Panc1 (cell line): ENCODE results near the gene FLACC1. TPM values are rescaled to one million over a fixed set of nuclear protein-coding genes. Genes with fewer than 3 reads are reported as not detected.
A peak's percentile ranks its signal among the peaks of the same experiment; 100 is the strongest.

Experiments used
- ATAC-seq: fragments of 200-7000 bp; cut with Tn5 transposase; 2 replicates; pipeline ENCODE4 v1.9.1; 2020; ENCODE audit warnings: mild to moderate bottlenecking, moderate library complexity
- BruUV-seq: library from RNA; stranded (reverse); fragments of 400-500 nt; replicated peaks from 2 replicates; lab custom pipeline; 2021; lab: Mats Ljungman, UMichigan
- CTCF ChIA-PET: fragments of 300-600 bp; sonication (Branson Sonifier 250); formaldehyde crosslinking; loops from one replicate; lab custom pipeline; 2022; ENCODE audit warnings: antibody characterized with exemption; lab: Charles Lee
- POLR2A ChIA-PET: fragments of 300-600 bp; sonication (Branson Sonifier 250); formaldehyde crosslinking; loops from one replicate; lab custom pipeline; 2022; ENCODE audit warnings: antibody characterized with exemption; lab: Charles Lee
- DNase-seq: peaks from one replicate; pipeline ENCODE4 v3.0.0-alpha.2; 2010; ENCODE audit warnings: low read depth, low spot score
- H3K27ac ChIP-seq: 2 replicates; pipeline ENCODE4 v1.5.1; 2011; ENCODE audit warnings: mild to moderate bottlenecking, low read length, inconsistent platforms
- H3K27me3 ChIP-seq: fragments of 200-500 bp; sonication (Bioruptor generic); 2 replicates; pipeline ENCODE4 v1.6.0; 2014; ENCODE audit warnings: low read length, inconsistent platforms; ENCODE audit not compliant: control insufficient read depth, insufficient read depth
- H3K36me3 ChIP-seq: fragments of 200-500 bp; sonication (Bioruptor generic); 2 replicates; pipeline ENCODE4 v1.5.1; 2014; ENCODE audit warnings: inconsistent platforms, mild to moderate bottlenecking, low read length, moderate library complexity; ENCODE audit not compliant: control insufficient read depth, insufficient read depth
- H3K4me1 ChIP-seq: 2 replicates; pipeline ENCODE4 v1.5.1; 2011; ENCODE audit warnings: inconsistent platforms, mild to moderate bottlenecking, low read length, moderate library complexity; ENCODE audit not compliant: control insufficient read depth, insufficient read depth
- H3K4me3 ChIP-seq, 2 experiments: 2 replicates each; pipeline ENCODE4 v1.5.1; 2011 to 2012; ENCODE audit warnings: low read depth in 2 of 2, low read length in 2 of 2, mild to moderate bottlenecking in 2 of 2, inconsistent platforms in 1 of 2, moderate library complexity in 1 of 2
- H3K9me3 ChIP-seq: fragments of 200-500 bp; sonication (Bioruptor generic); 2 replicates; pipeline ENCODE4 v1.5.1; 2014; ENCODE audit warnings: low read depth, mild to moderate bottlenecking, inconsistent platforms, low read length, moderate library complexity; ENCODE audit not compliant: control insufficient read depth, insufficient read depth
- POLR2AphosphoS5 ChIP-seq: IDR thresholded peaks from 2 replicates; pipeline ENCODE4 v1.6.1; 2012; ENCODE audit warnings: mild to moderate bottlenecking, low read depth, low read length, moderate library complexity
- SIN3A ChIP-seq: IDR thresholded peaks from 2 replicates; pipeline ENCODE4 v1.6.1; 2012; ENCODE audit warnings: low read depth, mild to moderate bottlenecking, low read length, moderate library complexity, borderline replicate concordance; ENCODE audit not compliant: insufficient read depth
- TCF7L2 ChIP-seq: IDR thresholded peaks from 2 replicates; pipeline ENCODE4 v1.6.1; 2011; ENCODE audit warnings: mild to moderate bottlenecking, low read depth, low read length, inconsistent platforms
- in situ Hi-C: cut with HindIII; loops from 2 replicates; pipeline ENCODE4 v1.10.0; 2016; ENCODE audit warnings: low sequenced_read_pairs, low pct_unique_long_range_greater_than_20kb
- intact Hi-C: fragments of 100-400 bp; cut with micrococcal nuclease; formaldehyde crosslinking; loops from one replicate; pipeline ENCODE4 v1.10.0; 2022; ENCODE audit not compliant: unreplicated experiment
- total RNA-seq: library from RNA; stranded (reverse); gene quantifications from one replicate; pipeline ENCODE4 v1.2.1, GENCODE V29; 2021; ENCODE audit not compliant: unreplicated experiment
- TF ChIP-seq, protein P1 (sequence below), 2 experiments: IDR thresholded peaks; 2 replicates each; pipeline ENCODE4 v1.6.1; 2011 to 2012; ENCODE audit warnings: low read depth in 2 of 2, control low read depth in 1 of 2, low read length in 1 of 2, mild to moderate bottlenecking in 1 of 2, moderate library complexity in 1 of 2; ENCODE audit not compliant: insufficient read depth in 1 of 2
- TF ChIP-seq, protein P2 (sequence below): fragments of 450-650 bp; IDR thresholded peaks from 2 replicates; pipeline ENCODE4 v1.5.1; 2017; ENCODE audit warnings: mild to moderate bottlenecking

The FLACC1 gene
- total RNA-seq, 1 experiment from 2014 or later: 0.39 TPM

DNA sequence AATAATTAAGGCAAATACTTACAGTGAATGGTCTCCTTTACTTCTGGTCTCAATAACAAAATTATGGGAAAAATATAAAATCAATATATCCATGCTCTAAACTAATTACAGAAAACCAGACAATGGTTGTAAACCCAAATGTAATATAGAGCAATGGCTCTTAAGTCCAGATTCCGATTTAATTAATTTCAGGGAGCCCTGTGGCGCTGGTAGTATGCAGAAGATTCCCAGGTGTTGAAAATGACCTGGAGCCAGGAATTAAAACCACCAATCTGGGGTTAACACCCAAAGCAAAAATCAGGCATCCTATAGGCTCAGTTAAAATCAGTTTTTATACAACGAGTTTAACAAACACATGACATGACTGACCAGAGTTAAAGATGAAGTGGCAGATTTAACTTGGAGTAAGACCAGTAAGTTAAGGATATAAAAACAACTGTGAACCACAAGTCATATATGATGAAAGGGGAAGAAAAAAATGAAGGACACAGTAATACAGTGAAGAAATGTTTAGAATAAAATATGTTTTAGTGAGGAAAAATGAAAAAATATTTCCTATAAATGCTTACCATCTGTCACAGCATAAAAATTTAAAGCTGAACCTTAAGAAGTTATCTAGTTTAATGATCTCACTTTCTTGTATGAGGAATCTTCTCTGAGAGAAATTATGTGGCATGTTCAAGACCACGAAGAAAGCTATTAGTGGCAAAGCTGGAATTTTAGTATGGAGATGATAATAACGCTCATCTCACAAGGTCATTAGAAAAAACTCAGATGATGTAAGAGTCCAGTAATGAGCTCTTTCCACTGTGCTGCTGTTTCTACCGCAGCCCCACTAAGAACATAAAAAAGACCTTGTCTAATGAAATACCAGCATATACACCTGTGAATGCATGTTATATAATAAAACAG is 45.8 kb upstream of the FLACC1 start:
- BruUV-seq: no TSS peak
- ChIA-PET CTCF (no interaction called here), POLR2A (no interaction called here)
- TF ChIP-seq, protein P1, sequence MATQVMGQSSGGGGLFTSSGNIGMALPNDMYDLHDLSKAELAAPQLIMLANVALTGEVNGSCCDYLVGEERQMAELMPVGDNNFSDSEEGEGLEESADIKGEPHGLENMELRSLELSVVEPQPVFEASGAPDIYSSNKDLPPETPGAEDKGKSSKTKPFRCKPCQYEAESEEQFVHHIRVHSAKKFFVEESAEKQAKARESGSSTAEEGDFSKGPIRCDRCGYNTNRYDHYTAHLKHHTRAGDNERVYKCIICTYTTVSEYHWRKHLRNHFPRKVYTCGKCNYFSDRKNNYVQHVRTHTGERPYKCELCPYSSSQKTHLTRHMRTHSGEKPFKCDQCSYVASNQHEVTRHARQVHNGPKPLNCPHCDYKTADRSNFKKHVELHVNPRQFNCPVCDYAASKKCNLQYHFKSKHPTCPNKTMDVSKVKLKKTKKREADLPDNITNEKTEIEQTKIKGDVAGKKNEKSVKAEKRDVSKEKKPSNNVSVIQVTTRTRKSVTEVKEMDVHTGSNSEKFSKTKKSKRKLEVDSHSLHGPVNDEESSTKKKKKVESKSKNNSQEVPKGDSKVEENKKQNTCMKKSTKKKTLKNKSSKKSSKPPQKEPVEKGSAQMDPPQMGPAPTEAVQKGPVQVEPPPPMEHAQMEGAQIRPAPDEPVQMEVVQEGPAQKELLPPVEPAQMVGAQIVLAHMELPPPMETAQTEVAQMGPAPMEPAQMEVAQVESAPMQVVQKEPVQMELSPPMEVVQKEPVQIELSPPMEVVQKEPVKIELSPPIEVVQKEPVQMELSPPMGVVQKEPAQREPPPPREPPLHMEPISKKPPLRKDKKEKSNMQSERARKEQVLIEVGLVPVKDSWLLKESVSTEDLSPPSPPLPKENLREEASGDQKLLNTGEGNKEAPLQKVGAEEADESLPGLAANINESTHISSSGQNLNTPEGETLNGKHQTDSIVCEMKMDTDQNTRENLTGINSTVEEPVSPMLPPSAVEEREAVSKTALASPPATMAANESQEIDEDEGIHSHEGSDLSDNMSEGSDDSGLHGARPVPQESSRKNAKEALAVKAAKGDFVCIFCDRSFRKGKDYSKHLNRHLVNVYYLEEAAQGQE (IDR thresholded peaks at IDR 0.05; ENCODE audit: insufficient read depth in 1 of 2, low read depth in 2 of 2, low read length in 1 of 2): no peak
- no peak for TF ChIP-seq TCF7L2
- TF ChIP-seq, protein P2, sequence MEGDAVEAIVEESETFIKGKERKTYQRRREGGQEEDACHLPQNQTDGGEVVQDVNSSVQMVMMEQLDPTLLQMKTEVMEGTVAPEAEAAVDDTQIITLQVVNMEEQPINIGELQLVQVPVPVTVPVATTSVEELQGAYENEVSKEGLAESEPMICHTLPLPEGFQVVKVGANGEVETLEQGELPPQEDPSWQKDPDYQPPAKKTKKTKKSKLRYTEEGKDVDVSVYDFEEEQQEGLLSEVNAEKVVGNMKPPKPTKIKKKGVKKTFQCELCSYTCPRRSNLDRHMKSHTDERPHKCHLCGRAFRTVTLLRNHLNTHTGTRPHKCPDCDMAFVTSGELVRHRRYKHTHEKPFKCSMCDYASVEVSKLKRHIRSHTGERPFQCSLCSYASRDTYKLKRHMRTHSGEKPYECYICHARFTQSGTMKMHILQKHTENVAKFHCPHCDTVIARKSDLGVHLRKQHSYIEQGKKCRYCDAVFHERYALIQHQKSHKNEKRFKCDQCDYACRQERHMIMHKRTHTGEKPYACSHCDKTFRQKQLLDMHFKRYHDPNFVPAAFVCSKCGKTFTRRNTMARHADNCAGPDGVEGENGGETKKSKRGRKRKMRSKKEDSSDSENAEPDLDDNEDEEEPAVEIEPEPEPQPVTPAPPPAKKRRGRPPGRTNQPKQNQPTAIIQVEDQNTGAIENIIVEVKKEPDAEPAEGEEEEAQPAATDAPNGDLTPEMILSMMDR: no peak
- TF ChIP-seq SIN3A: no peak
- TF ChIP-seq POLR2AphosphoS5: no peak
- no peaks in the 10 kb centered on the region for H3K27me3 ChIP-seq
- H3K9me3 ChIP-seq: no peaks in the 10 kb centered on the region
- intact Hi-C loops: no loop called here
- H3K4me1 ChIP-seq: peaks cover 11% of the 10 kb centered on the region; the same call in 1 of the 2 replicates
- H3K27ac ChIP-seq: peak overlapping the region; percentile 9; the same call in 1 of the 2 replicates
- in situ Hi-C loops: no loop called here
- DNase-seq (no peak), ATAC-seq (no peak)
- H3K4me3 ChIP-seq: no peak overlapping the region
- H3K36me3 ChIP-seq: no peaks in the 10 kb centered on the region; the same call in 1 of the 2 replicates

GRCh38 chr2:201401815-201402214 is 44.7 kb upstream of the FLACC1 start:
- H3K9me3 ChIP-seq: no peaks in the 10 kb centered on the region
- no peak overlapping the region for H3K27ac ChIP-seq
- H3K4me1 ChIP-seq: peaks cover 8% of the 10 kb centered on the region; the same call in 1 of the 2 replicates
- no peak overlapping the region for H3K4me3 ChIP-seq
- no peaks in the 10 kb centered on the region for H3K27me3 ChIP-seq
- BruUV-seq: no TSS peak
- ChIA-PET CTCF (no interaction called here), POLR2A (no interaction called here)
- TF ChIP-seq, protein P1 (IDR thresholded peaks at IDR 0.05; ENCODE audit: insufficient read depth in 1 of 2, low read depth in 2 of 2, low read length in 1 of 2): no peak
- TF ChIP-seq SIN3A (no peak), TCF7L2 (no peak), POLR2AphosphoS5 (no peak)
- TF ChIP-seq, protein P2: no peak
- ATAC-seq (no peak), DNase-seq (no peak)
- intact Hi-C loops: no loop called here
- no peaks in the 10 kb centered on the region; the same call in 1 of the 2 replicates for H3K36me3 ChIP-seq
- in situ Hi-C loops: no loop called here
